IPS-11a (cell line): Measurements from ENCODE around the gene TBATA.

ENCODE experiments used
- H3K4me3 ChIP-seq: one replicate; pipeline ENCODE4 v1.5.1; 2013; ENCODE audit warnings: low read depth, low read length, control low read depth

The TBATA gene

GRCh38 chr10:70722820-70723424 is 62.3 kb downstream of the TBATA start:
- H3K4me3 ChIP-seq = no peak overlapping the region
